Effector CD4-positive, alpha-beta T cell (primary cell): ENCODE results near the gene CRYGN.
A peak's percentile ranks its signal among the peaks of the same experiment; 100 is the strongest.

ENCODE experiments used
- DNase-seq: peaks from one replicate; pipeline ENCODE4 v3.0.0-alpha.2; 2020

CRYGN gene

GRCh38 chr7:151389096-151389767, 50.7 kb downstream of the CRYGN start:
- DNase-seq = no peak

GRCh38 chr7:151388430-151388829, 51.5 kb downstream of the CRYGN start:
- DNase-seq = no peak

GRCh38 chr7:151388007-151388297, 52.0 kb downstream of the CRYGN start:
- DNase-seq = no peak

GRCh38 chr7:151387161-151388006, 52.6 kb downstream of the CRYGN start:
- no peak for DNase-seq

GRCh38 chr7:151386301-151387160, 53.4 kb downstream of the CRYGN start:
- DNase-seq = no peak

- no peak for DNase-seq
These were observed 54.2 kb downstream of the CRYGN start for GRCh38 chr7:151385626-151386300.

GRCh38 chr7:151384776-151385625, 54.9 kb downstream of the CRYGN start:
- no peak for DNase-seq

- DNase-seq = no peak
These were observed 55.6 kb downstream of the CRYGN start for GRCh38 chr7:151384352-151384697.

GRCh38 chr7:151383638-151384351, 56.1 kb downstream of the CRYGN start:
- no peak for DNase-seq

- peak; percentile 47 for DNase-seq
These were observed 57.7 kb downstream of the CRYGN start for GRCh38 chr7:151382079-151382885.

- DNase-seq = peak; percentile 60
These were observed 58.4 kb downstream of the CRYGN start for GRCh38 chr7:151381348-151382078.

- DNase-seq = no peak
These were observed 58.9 kb downstream of the CRYGN start for GRCh38 chr7:151381098-151381347.

GRCh38 chr7:151380199-151381097, 59.5 kb downstream of the CRYGN start:
- DNase-seq = no peak

GRCh38 chr7:151379534-151380198, 60.3 kb downstream of the CRYGN start:
- no peak for DNase-seq

- no peak for DNase-seq
These were observed 60.8 kb downstream of the CRYGN start for GRCh38 chr7:151379193-151379520.
